ENCODE data around the gene TTBK1.

Gene TTBK1

GRCh38 chr6:43273707-43274106 is 30.4 kb downstream of the TTBK1 start:
- no peak for DNase-seq (ENCODE audit: low spot score)

GRCh38 chr6:43274127-43274915 is 31.0 kb downstream of the TTBK1 start:
- no peak for DNase-seq (ENCODE audit: low spot score)

DNA sequence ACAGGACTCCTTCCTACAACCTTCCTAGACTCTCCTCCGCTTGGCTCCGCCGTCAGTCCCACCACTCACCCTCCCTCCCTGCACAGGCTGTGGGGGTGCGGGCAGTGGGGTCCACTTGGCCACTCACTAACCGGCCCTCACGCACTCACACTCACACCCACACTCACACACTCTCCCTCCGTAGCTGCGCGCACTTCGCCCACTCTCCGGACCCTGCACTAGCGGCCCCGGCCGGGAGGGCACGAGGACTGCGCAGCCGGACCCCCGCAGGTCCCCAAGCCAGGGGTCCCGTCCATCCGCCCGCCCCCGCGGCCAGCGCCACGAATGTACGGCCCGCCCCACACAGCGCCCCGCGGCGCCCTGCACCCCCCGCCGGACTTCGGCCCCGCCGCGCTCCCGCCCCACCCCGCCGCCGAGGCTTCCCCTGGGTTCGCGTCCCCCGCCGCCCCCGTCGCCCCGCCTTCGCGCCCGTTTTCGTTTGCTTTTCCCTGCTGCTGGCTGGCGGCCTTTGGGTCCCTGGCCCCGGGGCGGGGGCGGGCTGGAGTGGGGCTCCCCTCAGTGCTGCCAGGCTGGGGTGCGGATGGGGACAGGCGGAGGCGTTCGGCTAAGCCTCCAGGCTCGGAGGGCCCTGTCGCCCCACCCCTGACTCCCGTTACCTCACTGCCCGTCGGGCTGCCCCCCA is 31.8 kb downstream of the TTBK1 start:
- no peak for DNase-seq (ENCODE audit: low spot score)

DNA sequence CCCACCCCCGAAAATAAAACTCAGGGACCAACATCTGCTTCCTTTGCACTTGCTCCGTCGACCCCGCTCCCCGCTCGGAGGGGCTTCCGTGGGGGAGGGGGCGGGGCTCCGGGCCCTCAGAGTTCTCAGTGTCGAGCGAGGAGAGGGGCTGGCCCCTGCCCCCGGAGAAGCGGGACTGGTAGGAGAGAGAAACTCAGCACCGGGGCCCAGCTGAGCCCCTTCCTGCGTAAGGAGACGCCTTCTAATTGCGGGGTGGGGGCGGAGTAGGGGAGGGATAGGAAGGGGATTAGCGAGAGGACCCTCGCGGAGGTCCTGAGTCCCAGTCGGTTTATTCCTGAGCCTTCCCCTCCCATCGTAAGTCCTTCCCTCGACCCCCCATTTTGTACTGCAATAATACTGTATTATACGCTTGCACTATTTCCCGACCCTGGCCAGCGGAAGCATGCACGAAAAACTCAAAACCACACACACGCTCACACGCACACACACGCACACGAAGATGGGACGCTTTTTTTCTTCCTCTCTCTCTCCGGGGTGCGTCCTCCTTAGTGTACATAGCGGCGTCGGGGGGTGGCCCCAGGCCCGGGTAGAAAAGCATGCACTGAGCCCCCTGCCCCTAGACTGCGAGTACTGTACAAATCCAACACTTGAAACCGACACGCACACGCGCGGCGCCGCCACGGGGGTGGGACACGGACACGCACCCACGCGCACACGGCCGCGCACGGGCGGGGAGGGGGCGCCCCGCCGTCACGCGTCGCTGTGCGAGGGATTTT is 32.7 kb downstream of the TTBK1 start:
- DNase-seq (ENCODE audit: low spot score): no peak

GRCh38 chr6:43276577-43277305 is 33.5 kb downstream of the TTBK1 start:
- no peak for DNase-seq (ENCODE audit: low spot score)

DNA sequence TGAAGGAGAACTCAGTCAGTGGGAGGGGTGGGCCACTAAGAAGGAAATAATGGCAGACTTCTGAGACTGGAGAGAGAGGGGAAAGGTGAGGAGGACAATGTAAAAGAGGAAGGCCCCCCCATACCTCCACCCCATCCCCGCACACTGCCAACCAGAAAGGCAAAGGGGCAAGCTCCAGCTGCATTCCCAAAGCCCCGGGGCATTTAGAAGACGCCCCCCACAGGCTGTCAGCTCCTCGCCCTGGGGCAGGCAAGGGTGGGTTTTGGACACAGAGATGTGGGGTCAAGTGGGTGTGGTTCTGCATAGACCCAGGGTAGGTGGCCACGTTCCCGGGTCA is 34.0 kb downstream of the TTBK1 start:
- no peak for DNase-seq (ENCODE audit: low spot score)

- no peak for DNase-seq (ENCODE audit: low spot score)
These were observed 34.6 kb downstream of the TTBK1 start for GRCh38 chr6:43277643-43278523.

- no peak for DNase-seq (ENCODE audit: low spot score)
These were observed 35.3 kb downstream of the TTBK1 start for GRCh38 chr6:43278524-43279078.

DNA sequence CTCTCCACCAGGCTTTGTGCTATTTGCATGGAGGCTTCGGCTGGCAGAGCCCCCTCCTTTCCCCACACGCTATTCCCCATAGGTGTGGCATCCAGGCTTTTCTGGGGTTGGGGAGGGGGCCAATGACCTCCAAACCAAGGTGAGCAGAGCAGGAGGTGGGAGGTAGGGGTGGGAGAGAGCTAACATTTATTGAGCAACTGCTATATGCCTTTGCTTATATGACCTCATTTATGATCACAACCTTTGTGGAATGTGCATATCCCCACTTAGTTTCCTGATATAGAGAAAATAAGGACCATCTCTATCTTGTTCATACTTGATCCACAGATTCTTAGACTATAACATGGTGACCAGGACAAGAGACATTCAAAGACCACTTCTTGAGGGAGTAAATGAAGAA is 37.0 kb downstream of the TTBK1 start:
- no peak for DNase-seq (ENCODE audit: low spot score)

DNA sequence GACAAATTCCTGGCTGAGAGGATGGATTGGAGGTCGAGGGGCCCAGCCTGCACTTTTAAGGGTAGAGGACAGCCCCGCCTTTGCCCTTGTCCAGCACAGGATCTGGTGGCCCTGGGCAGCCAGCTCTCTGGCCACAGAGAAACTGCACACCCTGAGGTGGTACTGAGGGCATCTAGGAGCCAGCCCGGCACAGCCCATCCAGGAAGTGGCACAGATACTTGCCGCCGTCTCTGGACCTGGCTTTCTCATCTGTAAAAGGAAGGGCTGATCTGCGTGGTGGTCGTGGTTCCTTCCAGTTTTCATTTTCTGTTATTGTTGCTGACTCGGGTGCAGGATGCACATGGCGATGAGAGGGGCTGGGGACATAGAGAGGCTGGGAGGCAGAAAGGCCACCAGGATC is 38.8 kb downstream of the TTBK1 start:
- no peak for DNase-seq (ENCODE audit: low spot score)

DNA sequence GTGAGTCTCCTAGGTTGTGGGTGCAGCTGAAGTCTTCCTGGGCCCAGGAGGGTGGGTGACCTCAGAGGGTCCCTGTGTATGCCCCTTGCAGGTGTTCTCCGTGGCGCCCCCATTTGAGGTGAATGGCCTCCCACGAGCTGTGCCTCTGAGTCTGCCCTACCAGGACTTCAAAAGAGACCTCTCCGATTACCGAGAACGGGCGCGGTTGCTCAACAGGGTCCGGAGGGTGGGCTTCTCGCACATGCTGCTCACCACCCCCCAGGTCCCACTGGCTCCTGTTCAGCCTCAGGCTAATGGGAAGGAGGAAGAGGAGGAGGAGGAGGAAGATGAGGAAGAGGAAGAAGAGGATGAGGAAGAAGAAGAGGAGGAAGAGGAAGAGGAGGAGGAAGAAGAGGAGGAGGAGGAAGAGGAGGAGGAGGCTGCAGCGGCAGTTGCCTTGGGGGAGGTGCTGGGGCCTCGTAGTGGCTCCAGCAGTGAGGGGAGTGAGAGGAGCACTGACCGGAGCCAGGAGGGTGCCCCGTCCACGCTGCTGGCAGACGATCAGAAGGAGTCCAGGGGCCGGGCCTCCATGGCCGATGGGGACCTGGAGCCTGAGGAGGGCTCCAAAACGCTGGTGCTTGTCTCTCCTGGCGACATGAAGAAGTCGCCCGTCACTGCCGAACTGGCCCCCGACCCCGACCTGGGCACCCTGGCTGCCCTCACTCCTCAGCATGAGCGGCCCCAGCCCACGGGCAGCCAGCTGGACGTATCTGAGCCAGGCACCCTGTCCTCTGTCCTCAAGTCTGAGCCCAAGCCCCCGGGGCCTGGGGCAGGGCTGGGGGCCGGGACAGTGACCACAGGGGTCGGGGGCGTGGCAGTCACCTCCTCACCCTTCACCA is 39.6 kb downstream of the TTBK1 start:
- no peak for DNase-seq (ENCODE audit: low spot score)

DNA sequence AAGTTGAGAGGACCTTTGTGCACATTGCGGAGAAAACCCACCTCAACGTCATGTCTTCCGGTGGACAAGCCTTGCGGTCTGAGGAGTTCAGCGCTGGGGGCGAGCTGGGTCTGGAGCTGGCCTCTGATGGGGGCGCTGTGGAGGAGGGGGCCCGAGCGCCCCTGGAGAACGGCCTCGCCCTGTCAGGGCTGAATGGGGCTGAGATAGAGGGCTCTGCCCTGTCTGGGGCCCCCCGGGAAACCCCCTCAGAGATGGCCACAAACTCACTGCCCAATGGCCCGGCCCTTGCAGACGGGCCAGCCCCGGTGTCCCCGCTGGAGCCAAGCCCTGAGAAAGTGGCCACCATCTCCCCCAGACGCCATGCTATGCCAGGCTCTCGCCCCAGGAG is 40.2 kb downstream of the TTBK1 start:
- DNase-seq (ENCODE audit: low spot score): no peak

DNA sequence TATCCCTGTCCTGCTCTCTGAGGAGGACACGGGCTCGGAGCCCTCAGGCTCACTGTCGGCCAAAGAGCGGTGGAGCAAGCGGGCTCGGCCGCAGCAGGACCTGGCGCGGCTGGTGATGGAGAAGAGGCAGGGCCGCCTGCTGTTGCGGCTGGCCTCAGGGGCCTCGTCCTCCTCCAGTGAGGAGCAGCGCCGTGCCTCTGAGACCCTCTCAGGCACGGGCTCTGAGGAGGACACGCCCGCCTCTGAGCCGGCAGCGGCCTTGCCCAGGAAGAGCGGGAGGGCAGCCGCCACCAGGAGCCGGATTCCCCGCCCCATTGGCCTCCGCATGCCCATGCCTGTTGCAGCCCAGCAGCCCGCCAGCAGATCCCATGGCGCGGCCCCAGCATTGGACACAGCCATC is 40.6 kb downstream of the TTBK1 start:
- DNase-seq (ENCODE audit: low spot score): no peak

- no peak for DNase-seq (ENCODE audit: low spot score)
These were observed 41.9 kb downstream of the TTBK1 start for GRCh38 chr6:43284991-43285781.

GRCh38 chr6:43285832-43286231 is 42.6 kb downstream of the TTBK1 start:
- DNase-seq (ENCODE audit: low spot score): no peak

DNA sequence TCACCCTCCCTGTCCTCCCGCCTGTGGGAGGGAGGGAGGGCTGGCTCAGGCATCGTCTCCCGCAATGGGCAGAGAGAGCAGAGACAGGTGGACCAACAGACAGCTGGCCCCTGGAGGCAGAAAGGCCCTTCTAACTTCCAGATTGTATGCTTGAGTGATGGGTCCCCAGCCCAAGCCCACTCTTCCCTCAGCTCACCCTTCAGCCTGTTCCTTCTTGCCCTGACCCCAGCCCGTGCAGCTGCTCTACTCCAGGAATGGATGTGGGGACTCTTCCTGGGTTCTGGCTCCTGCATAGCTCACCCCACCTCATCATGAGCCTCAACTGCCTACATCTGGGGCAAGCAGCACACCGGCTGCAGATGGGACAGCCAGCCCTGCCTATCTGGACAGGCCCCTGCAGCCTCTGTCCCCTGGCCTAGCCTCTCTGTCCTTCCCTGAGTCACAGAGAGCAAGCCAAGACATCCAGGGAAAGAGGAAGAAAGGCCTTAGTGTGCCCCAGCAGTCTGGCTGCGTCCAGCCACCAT is 43.2 kb downstream of the TTBK1 start:
- no peak for DNase-seq (ENCODE audit: low spot score)

DNA sequence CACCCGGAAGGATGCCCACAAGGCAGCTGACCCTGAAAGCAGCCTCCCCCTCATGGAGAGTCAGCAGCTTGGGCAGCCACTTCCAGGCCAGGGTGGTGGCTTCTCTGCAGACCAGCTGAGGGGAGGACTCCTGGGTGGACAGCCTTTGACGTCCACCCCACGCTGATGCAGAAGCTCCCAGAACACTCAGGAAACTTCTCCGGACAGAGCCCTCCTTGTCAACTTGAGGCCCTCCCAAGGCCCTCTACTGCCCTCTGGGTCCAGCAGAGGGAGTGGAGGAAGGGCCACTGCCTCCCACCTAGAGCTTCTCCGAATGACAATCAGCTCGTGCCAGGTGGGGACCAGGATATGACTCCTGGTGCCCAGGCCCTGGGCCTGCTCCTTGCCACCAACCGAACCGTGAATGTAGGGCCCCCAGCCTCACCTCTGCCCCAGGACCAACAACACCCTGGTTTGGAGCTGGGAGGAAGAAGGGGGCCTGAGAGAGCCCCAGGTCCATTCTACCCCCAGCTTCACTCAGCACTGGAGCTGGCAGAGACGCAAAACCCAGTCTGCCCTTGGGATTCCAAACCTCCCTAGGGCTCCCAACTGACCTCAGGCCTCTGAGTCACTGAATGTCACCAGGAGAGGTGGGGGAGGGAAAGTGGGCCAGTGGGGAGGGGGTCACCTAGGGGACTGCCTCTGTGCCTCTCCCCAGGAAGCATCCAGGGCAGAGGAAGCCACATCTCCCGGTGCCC is 43.9 kb downstream of the TTBK1 start:
- no peak for DNase-seq (ENCODE audit: low spot score)

Measured in COLO829 (cell line).